H1 (cell line): ENCODE measurements around the gene MED13. TPM values are rescaled to one million over a fixed set of nuclear protein-coding genes. Genes with fewer than 3 reads are reported as not detected.

Experiments used
- CTCF ChIA-PET: fragments of 300-600 bp; sonication (Branson Sonifier 250); formaldehyde crosslinking; loops from one replicate; lab custom pipeline; 2021; ENCODE audit not compliant: partially characterized antibody; lab: Charles Lee
- POLR2A ChIA-PET: fragments of 300-600 bp; sonication (Branson Sonifier 250); formaldehyde crosslinking; loops from one replicate; lab custom pipeline; 2021; ENCODE audit warnings: inconsistent platforms; ENCODE audit not compliant: partially characterized antibody; lab: Charles Lee
- DNase-seq, 2 experiments: peaks; one replicate each; pipeline versions ENCODE4 v3.0.0 to v3.0.0-alpha.2; 2010 to 2022; ENCODE audit warnings: low spot score in 2 of 2, low read depth in 1 of 2, mixed read lengths in 1 of 2
- FAIRE-seq: peaks from 2 replicates; lab custom pipeline; 2011; peaks lifted over from hg19 to GRCh38; lab: Jason Lieb, UNC
- H2AFZ ChIP-seq: 2 replicates; pipeline ENCODE4 v1.8.1; 2012; ENCODE audit warnings: low read length, inconsistent platforms
- H2AK5ac ChIP-seq: 2 replicates; pipeline ENCODE4 v1.6.1; 2013; ENCODE audit warnings: low read depth, low read length
- H2BK120ac ChIP-seq: replicated peaks from 2 replicates; pipeline ENCODE3; 2013; ENCODE audit warnings: low read depth, low read length, inconsistent platforms
- H2BK12ac ChIP-seq: 2 replicates; pipeline ENCODE4 v1.6.1; 2013; ENCODE audit warnings: low read depth, low read length
- H2BK15ac ChIP-seq: 2 replicates; pipeline ENCODE4 v1.6.1; 2013; ENCODE audit warnings: low read length
- H2BK20ac ChIP-seq: 2 replicates; pipeline ENCODE4 v1.6.1; 2013; ENCODE audit warnings: low read length
- H2BK5ac ChIP-seq: 2 replicates; pipeline ENCODE4 v1.6.1; 2013; ENCODE audit warnings: low read depth, low read length
- H3K14ac ChIP-seq: 2 replicates; pipeline ENCODE4 v1.6.1; 2013; ENCODE audit warnings: inconsistent platforms; ENCODE audit not compliant: insufficient read length
- H3K18ac ChIP-seq: 2 replicates; pipeline ENCODE4 v1.6.1; 2013; ENCODE audit warnings: low read length; ENCODE audit errors: extremely low read depth
- H3K23ac ChIP-seq: 2 replicates; pipeline ENCODE4 v1.6.1; 2013; ENCODE audit warnings: inconsistent platforms; ENCODE audit not compliant: insufficient read length
- H3K23me2 ChIP-seq: 2 replicates; pipeline ENCODE4 v1.6.1; 2013; ENCODE audit warnings: low read depth, low read length
- H3K27ac ChIP-seq: 2 replicates; pipeline ENCODE4 v1.6.1; 2011; ENCODE audit warnings: low read depth, low read length, inconsistent platforms
- H3K27me3 ChIP-seq, 4 experiments: replicated peaks in 1 of 4; 1 replicate in 1 of 4; 2 replicates in 3 of 4; pipeline versions ENCODE4 v1.6.1 to v1.8.1; 2011 to 2013; ENCODE audit warnings: low read length in 3 of 4, mild to moderate bottlenecking in 3 of 4, inconsistent platforms in 2 of 4, mixed read lengths in 2 of 4, moderate library complexity in 1 of 4; ENCODE audit not compliant: control insufficient read depth in 3 of 4, insufficient read depth in 3 of 4; ENCODE audit errors: extremely low read depth in 1 of 4
- H3K36me3 ChIP-seq, 4 experiments: 2 replicates each; pipeline versions ENCODE4 v1.6.1 to v1.8.1; 2011 to 2013; ENCODE audit warnings: mild to moderate bottlenecking in 4 of 4, low read length in 3 of 4, moderate library complexity in 2 of 4, control low read depth in 1 of 4, inconsistent platforms in 1 of 4; ENCODE audit not compliant: insufficient read depth in 4 of 4, control insufficient read depth in 2 of 4
- H3K4ac ChIP-seq: replicated peaks from 2 replicates; pipeline ENCODE3; 2013; ENCODE audit warnings: low read length, low read depth, mixed read lengths, inconsistent platforms; ENCODE audit not compliant: insufficient read length
- H3K4me1 ChIP-seq, 4 experiments: replicated peaks in 1 of 4; 1 replicate in 1 of 4; 2 replicates in 3 of 4; pipeline versions ENCODE4 v1.6.1 to v1.8.1; 2011 to 2013; ENCODE audit warnings: low read length in 3 of 4, inconsistent platforms in 2 of 4, mixed read lengths in 1 of 4; ENCODE audit not compliant: insufficient read depth in 4 of 4, control insufficient read depth in 3 of 4
- H3K4me2 ChIP-seq, 2 experiments: 2 replicates each; pipeline versions ENCODE4 v1.6.1 to v1.8.1; 2011 to 2013; ENCODE audit warnings: low read depth in 2 of 2, low read length in 2 of 2, control low read depth in 1 of 2, inconsistent platforms in 1 of 2, mild to moderate bottlenecking in 1 of 2; ENCODE audit not compliant: insufficient read depth in 1 of 2
- H3K4me3 ChIP-seq, 4 experiments: fragments of 200-600, 300-600 bp in 1 of 4; sonication (generic), shearing (Covaris generic), sonication (Bioruptor Twin) in 1 of 4; 2 replicates each; pipeline versions ENCODE4 v1.5.1 to v1.8.1; 2011 to 2016; ENCODE audit warnings: low read length in 4 of 4, low read depth in 3 of 4, control low read depth in 2 of 4, inconsistent platforms in 2 of 4, mild to moderate bottlenecking in 2 of 4, mixed read lengths in 1 of 4, moderate library complexity in 1 of 4; ENCODE audit not compliant: insufficient read depth in 2 of 4; ENCODE audit errors: extremely low read depth in 1 of 4
- H3K56ac ChIP-seq: replicated peaks from 2 replicates; pipeline ENCODE3; 2013; ENCODE audit warnings: low read depth, mild to moderate bottlenecking, mixed read lengths, low read length, inconsistent platforms; ENCODE audit not compliant: insufficient read length
- H3K79me1 ChIP-seq: 2 replicates; pipeline ENCODE4 v1.6.1; 2013; ENCODE audit warnings: low read depth, low read length, control low read depth
- H3K79me2 ChIP-seq, 2 experiments: 2 replicates each; pipeline versions ENCODE4 v1.6.1 to v1.8.1; 2012 to 2013; ENCODE audit warnings: low read length in 2 of 2, mild to moderate bottlenecking in 2 of 2, inconsistent platforms in 1 of 2; ENCODE audit not compliant: insufficient read depth in 2 of 2, control insufficient read depth in 1 of 2
- H3K9ac ChIP-seq, 4 experiments: replicated peaks in 1 of 4; 1 replicate in 1 of 4; 2 replicates in 3 of 4; pipeline versions ENCODE4 v1.6.1 to v1.8.1; 2011 to 2013; ENCODE audit warnings: low read depth in 3 of 4, low read length in 3 of 4, control low read depth in 2 of 4, mild to moderate bottlenecking in 2 of 4, moderate library complexity in 2 of 4, inconsistent platforms in 1 of 4; ENCODE audit errors: extremely low read depth in 1 of 4
- H3K9me3 ChIP-seq, 2 experiments: 2 replicates each; pipeline versions ENCODE4 v1.6.1 to v1.8.1; 2012 to 2013; ENCODE audit warnings: mild to moderate bottlenecking in 2 of 2, moderate library complexity in 2 of 2, control low read depth in 1 of 2, inconsistent platforms in 1 of 2, low read depth in 1 of 2, low read length in 1 of 2, mixed read lengths in 1 of 2; ENCODE audit not compliant: insufficient read depth in 2 of 2
- H4K20me1 ChIP-seq, 2 experiments: replicated peaks in 1 of 2; 2 replicates each; pipeline versions ENCODE3 to v1.8.1; 2011 to 2013; ENCODE audit warnings: inconsistent platforms in 2 of 2, low read length in 2 of 2, mild to moderate bottlenecking in 1 of 2; ENCODE audit not compliant: insufficient read depth in 2 of 2, control insufficient read depth in 1 of 2
- H4K5ac ChIP-seq: 2 replicates; pipeline ENCODE4 v1.6.1; 2013; ENCODE audit warnings: low read length, low read depth, mixed read lengths, inconsistent platforms; ENCODE audit not compliant: insufficient read length
- H4K8ac ChIP-seq: 2 replicates; pipeline ENCODE4 v1.8.0; 2013; ENCODE audit warnings: mild to moderate bottlenecking, moderate library complexity, low read length, inconsistent platforms; ENCODE audit not compliant: insufficient read depth; ENCODE audit errors: extremely low read depth
- H4K91ac ChIP-seq: replicated peaks from 2 replicates; pipeline ENCODE3; 2013; ENCODE audit warnings: low read length, mixed read lengths, inconsistent platforms; ENCODE audit not compliant: insufficient read length
- ASH2L ChIP-seq: fragments of 200-600, 300-600 bp; sonication (generic); IDR thresholded peaks from one replicate; pipeline ENCODE4 v1.7.1; 2017; ENCODE audit warnings: low read length
- CBX8 ChIP-seq: fragments of 300-800, 300-1000 bp; sonication (generic); IDR thresholded peaks from 2 replicates; pipeline ENCODE4 v1.7.1; 2016; ENCODE audit warnings: low read depth, low read length, borderline replicate concordance
- FOSL1 ChIP-seq: IDR thresholded peaks from 2 replicates; pipeline ENCODE4 v1.6.1; 2011; ENCODE audit warnings: mild to moderate bottlenecking, low read depth, low read length, moderate library complexity; ENCODE audit not compliant: insufficient read depth
- JUND ChIP-seq: IDR thresholded peaks from 2 replicates; pipeline ENCODE4 v1.6.1; 2011; ENCODE audit warnings: mild to moderate bottlenecking, improper control_type of control experiment, low read length
- POLR2AphosphoS5 ChIP-seq: IDR thresholded peaks from 2 replicates; pipeline ENCODE4 v1.6.1; 2011; ENCODE audit warnings: low read depth, low read length
- RFX5 ChIP-seq: IDR thresholded peaks from 2 replicates; pipeline ENCODE4 v1.6.1; 2011; ENCODE audit warnings: low read depth, low read length, improper control_type of control experiment, borderline replicate concordance
- SIN3A ChIP-seq, 2 experiments: IDR thresholded peaks in 1 of 2; conservative IDR thresholded peaks in 1 of 2; 2 replicates each; pipeline ENCODE4 v1.6.1; 2011 to 2012; ENCODE audit warnings: low read length in 2 of 2, improper control_type of control experiment in 1 of 2, low read depth in 1 of 2, mild to moderate bottlenecking in 1 of 2
- SP2 ChIP-seq: IDR thresholded peaks from 2 replicates; pipeline ENCODE4 v1.6.1; 2012; ENCODE audit warnings: mild to moderate bottlenecking, low read length, inconsistent platforms
- SP4 ChIP-seq: IDR thresholded peaks from 2 replicates; pipeline ENCODE4 v1.6.1; 2012; ENCODE audit warnings: low read length, inconsistent platforms
- WGBS, 2 experiments: shearing (Covaris generic) in 1 of 2; methylation state at CpG; one replicate each; pipeline versions ENCODE4 v1.1.6 to v1.1.7; 2013 to 2015; ENCODE audit warnings: low lambda C conversion rate in 2 of 2, mixed read lengths in 2 of 2, inconsistent platforms in 1 of 2, low coverage in 1 of 2, missing lambda C conversion rate in 1 of 2; ENCODE audit not compliant: insufficient replicate concordance in 2 of 2, insufficient coverage in 1 of 2, insufficient read length in 1 of 2; ENCODE audit errors: extremely low coverage in 1 of 2, missing lambda C conversion rate in 1 of 2; 5-methylcytosine and 5-hydroxymethylcytosine counted together
- polyA plus RNA-seq, 7 experiments: library from polyadenylated mRNA; depleted of rRNA in 3 of 7; stranded (reverse) in 5 of 7; unstranded in 2 of 7; fragments of >200 nt in 5 of 7; fragments of 200-250 nt in 2 of 7; gene quantifications; 1 replicate in 5 of 7; 2 replicates in 1 of 7; 4 replicates in 1 of 7; pipeline versions ENCODE4 v1.2.1 to v1.2.3, GENCODE V29; 2011 to 2013; ENCODE audit warnings: missing spikeins in 2 of 7, mixed read lengths in 2 of 7
- total RNA-seq: library from RNA; stranded (reverse); fragmentation: NEBNext Ultra II Directional; extraction: Animal tissue kit (Norgen Biotek cat#: 25700); gene quantifications from 2 replicates; pipeline ENCODE4 v1.2.1, GENCODE V29; 2021
- TF ChIP-seq, protein P1 (sequence below), 3 experiments: IDR thresholded peaks; 1 replicate in 2 of 3; 2 replicates in 1 of 3; pipeline versions ENCODE4 v1.5.1 to v1.6.1; 2011; ENCODE audit warnings: low read length in 3 of 3, mild to moderate bottlenecking in 3 of 3, inconsistent platforms in 2 of 3, low read depth in 1 of 3, moderate library complexity in 1 of 3; ENCODE audit not compliant: insufficient read depth in 1 of 3; ENCODE audit errors: control extremely low read depth in 1 of 3
- TF ChIP-seq, protein P2 (sequence below): IDR thresholded peaks from 2 replicates; pipeline ENCODE4 v1.6.1; 2012; ENCODE audit warnings: inconsistent platforms

The MED13 gene
- total and polyA plus RNA-seq, 2 of the 8 experiments (the other 6 are each of a cell fraction or from before 2014, with no cell fraction given) = 11.3 to 44.8 TPM

DNA sequence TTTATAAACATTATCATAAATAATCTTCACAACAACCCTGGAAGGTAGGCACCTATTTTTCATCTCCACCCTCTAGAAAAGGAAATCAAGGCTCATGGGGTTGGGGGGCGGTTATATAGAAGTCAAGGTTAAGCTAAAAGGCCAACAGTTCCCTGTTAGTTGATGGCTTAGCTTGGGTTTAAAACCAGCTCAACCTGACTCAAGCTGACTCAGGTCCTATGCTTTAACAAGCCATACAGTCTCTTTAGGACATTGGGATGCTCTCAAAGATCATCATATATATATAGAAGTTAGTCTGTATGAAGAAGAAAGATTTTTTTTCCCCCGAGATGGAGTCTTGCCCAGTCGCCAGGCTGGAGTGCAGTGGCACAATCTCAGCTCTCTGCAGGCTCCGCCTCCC, 44.8 kb upstream of the MED13 start:
- FAIRE-seq (no peak), DNase-seq (no peak)
- Histone ChIP-seq H3K4ac (no peak overlapping the region), H3K36me3 (no peaks in the 10 kb centered on the region), H3K23ac (no peak overlapping the region), H2BK12ac (no peak overlapping the region), H4K20me1 (no peaks in the 10 kb centered on the region), H4K5ac (no peak overlapping the region), H3K4me2 (no peak overlapping the region), H3K9ac (no peak overlapping the region), H3K27me3 (no peaks in the 10 kb centered on the region), H4K91ac (no peak overlapping the region), H3K27ac (no peak overlapping the region), H3K4me1 (peaks cover 0 to 6% (median 0%) of the 10 kb centered on the region in 4 experiments; a peak in 2 of 7 replicates), H2BK15ac (no peak overlapping the region), H2AFZ (no peak overlapping the region), H2BK5ac (no peak overlapping the region), H2AK5ac (no peak overlapping the region), H3K14ac (no peak overlapping the region), H3K56ac (no peak overlapping the region), H4K8ac (no peak overlapping the region), H2BK20ac (no peak overlapping the region), H3K79me2 (no peaks in the 10 kb centered on the region), H3K18ac (no peak overlapping the region), H2BK120ac (no peak overlapping the region), H3K4me3 (no peak overlapping the region), H3K79me1 (no peaks in the 10 kb centered on the region), H3K23me2 (no peaks in the 10 kb centered on the region), H3K9me3 (no peaks in the 10 kb centered on the region)
- ChIA-PET CTCF (interaction anchor here (0.6 to 3.0 kb wide), 37 partner anchors 9 to 472 kb away, joined by 3 to 25 read pairs (median 4); no protein-coding TSS in a partner anchor), POLR2A (interaction anchor here (0.9 to 1.6 kb wide), 3 partner anchors 44 to 51 kb away, joined by 3 to 5 read pairs (median 4); no protein-coding TSS in a partner anchor)
- 87% methylated on average over 4 of the region's 4 CpGs; no CpG with 5 or more reads in 1 of the 2 experiments for WGBS, 2 experiments
- no peak for TF ChIP-seq ASH2L
- TF ChIP-seq, protein P1, sequence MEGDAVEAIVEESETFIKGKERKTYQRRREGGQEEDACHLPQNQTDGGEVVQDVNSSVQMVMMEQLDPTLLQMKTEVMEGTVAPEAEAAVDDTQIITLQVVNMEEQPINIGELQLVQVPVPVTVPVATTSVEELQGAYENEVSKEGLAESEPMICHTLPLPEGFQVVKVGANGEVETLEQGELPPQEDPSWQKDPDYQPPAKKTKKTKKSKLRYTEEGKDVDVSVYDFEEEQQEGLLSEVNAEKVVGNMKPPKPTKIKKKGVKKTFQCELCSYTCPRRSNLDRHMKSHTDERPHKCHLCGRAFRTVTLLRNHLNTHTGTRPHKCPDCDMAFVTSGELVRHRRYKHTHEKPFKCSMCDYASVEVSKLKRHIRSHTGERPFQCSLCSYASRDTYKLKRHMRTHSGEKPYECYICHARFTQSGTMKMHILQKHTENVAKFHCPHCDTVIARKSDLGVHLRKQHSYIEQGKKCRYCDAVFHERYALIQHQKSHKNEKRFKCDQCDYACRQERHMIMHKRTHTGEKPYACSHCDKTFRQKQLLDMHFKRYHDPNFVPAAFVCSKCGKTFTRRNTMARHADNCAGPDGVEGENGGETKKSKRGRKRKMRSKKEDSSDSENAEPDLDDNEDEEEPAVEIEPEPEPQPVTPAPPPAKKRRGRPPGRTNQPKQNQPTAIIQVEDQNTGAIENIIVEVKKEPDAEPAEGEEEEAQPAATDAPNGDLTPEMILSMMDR (IDR thresholded peaks at IDR 0.05; ENCODE audit: control extremely low read depth in 1 of 3, insufficient read depth in 1 of 3, low read depth in 1 of 3, low read length in 3 of 3) = no peak
- TF ChIP-seq SIN3A (conservative IDR thresholded peaks at IDR 0.05 in 1 of 2, IDR thresholded peaks at IDR 0.05 in 1 of 2; ENCODE audit: low read depth in 1 of 2, low read length in 2 of 2) = no peak
- no peak for TF ChIP-seq JUND
- TF ChIP-seq FOSL1 = no peak
- TF ChIP-seq, protein P2, sequence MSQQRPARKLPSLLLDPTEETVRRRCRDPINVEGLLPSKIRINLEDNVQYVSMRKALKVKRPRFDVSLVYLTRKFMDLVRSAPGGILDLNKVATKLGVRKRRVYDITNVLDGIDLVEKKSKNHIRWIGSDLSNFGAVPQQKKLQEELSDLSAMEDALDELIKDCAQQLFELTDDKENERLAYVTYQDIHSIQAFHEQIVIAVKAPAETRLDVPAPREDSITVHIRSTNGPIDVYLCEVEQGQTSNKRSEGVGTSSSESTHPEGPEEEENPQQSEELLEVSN = no peak
- no peak for TF ChIP-seq POLR2AphosphoS5
- TF ChIP-seq SP2 = no peak
- no peak for TF ChIP-seq RFX5
- no peak for TF ChIP-seq SP4
- TF ChIP-seq CBX8 = no peak
